NB4 (cell line): Measurements from ENCODE around the gene MAD2L2.

Experiments used
- CTCF ChIP-seq: IDR thresholded peaks from one replicate; pipeline ENCODE4 v1.5.1; 2012; ENCODE audit warnings: low read depth, low read length
- POLR2A ChIP-seq: IDR thresholded peaks from 2 replicates; pipeline ENCODE4 v1.6.1; 2011; ENCODE audit warnings: mild to moderate bottlenecking; ENCODE audit not compliant: insufficient read length; ENCODE audit errors: extremely low read depth

GRCh38 chr1:11649237-11649623 lies 31.7 kb downstream of the MAD2L2 start:
- TF ChIP-seq CTCF: no peak
- TF ChIP-seq POLR2A: no peak
